ENCODE data around the gene ITGA7.

DNA sequence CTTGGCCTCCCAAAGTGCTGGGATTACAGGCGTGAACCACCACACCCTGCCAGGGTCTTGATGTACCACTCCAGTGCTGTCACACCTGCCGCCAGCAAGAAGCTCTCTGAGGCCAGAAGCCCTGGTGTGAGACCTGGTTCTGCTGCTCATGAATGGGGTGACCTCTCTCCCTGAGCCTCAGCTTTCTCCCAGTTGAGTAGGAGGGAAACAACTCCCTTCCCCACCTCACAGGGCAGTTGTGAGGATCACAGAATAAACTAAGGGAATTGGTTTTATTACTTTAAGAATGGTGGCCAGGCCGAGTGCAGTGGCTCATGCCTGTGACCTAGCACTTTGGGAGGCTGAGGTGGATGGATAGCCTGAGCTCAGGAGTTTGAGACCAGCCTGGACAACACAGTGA is 26.9 kb upstream of the ITGA7 start:
- TF ChIP-seq, protein P1, sequence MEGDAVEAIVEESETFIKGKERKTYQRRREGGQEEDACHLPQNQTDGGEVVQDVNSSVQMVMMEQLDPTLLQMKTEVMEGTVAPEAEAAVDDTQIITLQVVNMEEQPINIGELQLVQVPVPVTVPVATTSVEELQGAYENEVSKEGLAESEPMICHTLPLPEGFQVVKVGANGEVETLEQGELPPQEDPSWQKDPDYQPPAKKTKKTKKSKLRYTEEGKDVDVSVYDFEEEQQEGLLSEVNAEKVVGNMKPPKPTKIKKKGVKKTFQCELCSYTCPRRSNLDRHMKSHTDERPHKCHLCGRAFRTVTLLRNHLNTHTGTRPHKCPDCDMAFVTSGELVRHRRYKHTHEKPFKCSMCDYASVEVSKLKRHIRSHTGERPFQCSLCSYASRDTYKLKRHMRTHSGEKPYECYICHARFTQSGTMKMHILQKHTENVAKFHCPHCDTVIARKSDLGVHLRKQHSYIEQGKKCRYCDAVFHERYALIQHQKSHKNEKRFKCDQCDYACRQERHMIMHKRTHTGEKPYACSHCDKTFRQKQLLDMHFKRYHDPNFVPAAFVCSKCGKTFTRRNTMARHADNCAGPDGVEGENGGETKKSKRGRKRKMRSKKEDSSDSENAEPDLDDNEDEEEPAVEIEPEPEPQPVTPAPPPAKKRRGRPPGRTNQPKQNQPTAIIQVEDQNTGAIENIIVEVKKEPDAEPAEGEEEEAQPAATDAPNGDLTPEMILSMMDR (IDR thresholded peaks at IDR 0.05) = no peak
- TF ChIP-seq POLR2A (IDR thresholded peaks at IDR 0.05) = no peak
- no peak for TF ChIP-seq POLR2AphosphoS5 (IDR thresholded peaks at IDR 0.05; ENCODE audit: insufficient read depth in 1 of 2, low read depth in 1 of 2)
